ENCODE data around the gene MEGF11.

Gene MEGF11

GRCh38 chr15:66144978-66145725 is 108.4 kb downstream of the MEGF11 start:
- no peak for DNase-seq (ENCODE audit: insufficient read length, low spot score)
- no peak for FAIRE-seq
- no peak for TF ChIP-seq CTCF (IDR thresholded peaks at IDR 0.05; ENCODE audit: insufficient read depth, missing control alignments)

- DNase-seq (ENCODE audit: insufficient read length, low spot score) (no peak), FAIRE-seq (no peak)
- TF ChIP-seq CTCF (IDR thresholded peaks at IDR 0.05; ENCODE audit: insufficient read depth, missing control alignments): no peak
Measured at GRCh38 chr15:66142285-66142684, 111.3 kb downstream of the MEGF11 start.

GRCh38 chr15:66139591-66140207 is 113.9 kb downstream of the MEGF11 start:
- no peak for TF ChIP-seq CTCF (IDR thresholded peaks at IDR 0.05; ENCODE audit: insufficient read depth, missing control alignments)
- DNase-seq (ENCODE audit: insufficient read length, low spot score): no peak
- no peak for FAIRE-seq

GRCh38 chr15:66138892-66139590 is 114.5 kb downstream of the MEGF11 start:
- no peak for TF ChIP-seq CTCF (IDR thresholded peaks at IDR 0.05; ENCODE audit: insufficient read depth, missing control alignments)
- DNase-seq (ENCODE audit: insufficient read length, low spot score): no peak
- FAIRE-seq: peak; percentile 68

- FAIRE-seq (no peak), DNase-seq (ENCODE audit: insufficient read length, low spot score) (no peak)
- no peak for TF ChIP-seq CTCF (IDR thresholded peaks at IDR 0.05; ENCODE audit: insufficient read depth, missing control alignments)
Measured at GRCh38 chr15:66138096-66138783, 115.3 kb downstream of the MEGF11 start.

- no peak for DNase-seq (ENCODE audit: insufficient read length, low spot score)
- no peak for TF ChIP-seq CTCF (IDR thresholded peaks at IDR 0.05; ENCODE audit: insufficient read depth, missing control alignments)
- FAIRE-seq: no peak
Measured at GRCh38 chr15:66136948-66137347, 116.6 kb downstream of the MEGF11 start.

All from D721Med (cell line).